ENCODE results near the gene LHX1.

Gene LHX1

GRCh38 chr17:36939052-36939801, 2.0 kb downstream of the LHX1 start:
- Histone ChIP-seq H3K4me3 (ENCODE audit: low read depth, low read length) (no peak overlapping the region), H3K36me3 (no peaks in the 10 kb centered on the region), H3K9me3 (ENCODE audit: severe bottlenecking) (peaks cover 9% of the 10 kb centered on the region), H3K27ac (no peak overlapping the region), H3K27me3 (ENCODE audit: insufficient read depth, low read depth, severe bottlenecking) (peaks cover 96% of the 10 kb centered on the region)
- DNase-seq = no peak
- TF ChIP-seq, protein P1, sequence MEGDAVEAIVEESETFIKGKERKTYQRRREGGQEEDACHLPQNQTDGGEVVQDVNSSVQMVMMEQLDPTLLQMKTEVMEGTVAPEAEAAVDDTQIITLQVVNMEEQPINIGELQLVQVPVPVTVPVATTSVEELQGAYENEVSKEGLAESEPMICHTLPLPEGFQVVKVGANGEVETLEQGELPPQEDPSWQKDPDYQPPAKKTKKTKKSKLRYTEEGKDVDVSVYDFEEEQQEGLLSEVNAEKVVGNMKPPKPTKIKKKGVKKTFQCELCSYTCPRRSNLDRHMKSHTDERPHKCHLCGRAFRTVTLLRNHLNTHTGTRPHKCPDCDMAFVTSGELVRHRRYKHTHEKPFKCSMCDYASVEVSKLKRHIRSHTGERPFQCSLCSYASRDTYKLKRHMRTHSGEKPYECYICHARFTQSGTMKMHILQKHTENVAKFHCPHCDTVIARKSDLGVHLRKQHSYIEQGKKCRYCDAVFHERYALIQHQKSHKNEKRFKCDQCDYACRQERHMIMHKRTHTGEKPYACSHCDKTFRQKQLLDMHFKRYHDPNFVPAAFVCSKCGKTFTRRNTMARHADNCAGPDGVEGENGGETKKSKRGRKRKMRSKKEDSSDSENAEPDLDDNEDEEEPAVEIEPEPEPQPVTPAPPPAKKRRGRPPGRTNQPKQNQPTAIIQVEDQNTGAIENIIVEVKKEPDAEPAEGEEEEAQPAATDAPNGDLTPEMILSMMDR (IDR thresholded peaks at IDR 0.05; ENCODE audit: low read depth, low read length) = no peak

DNA sequence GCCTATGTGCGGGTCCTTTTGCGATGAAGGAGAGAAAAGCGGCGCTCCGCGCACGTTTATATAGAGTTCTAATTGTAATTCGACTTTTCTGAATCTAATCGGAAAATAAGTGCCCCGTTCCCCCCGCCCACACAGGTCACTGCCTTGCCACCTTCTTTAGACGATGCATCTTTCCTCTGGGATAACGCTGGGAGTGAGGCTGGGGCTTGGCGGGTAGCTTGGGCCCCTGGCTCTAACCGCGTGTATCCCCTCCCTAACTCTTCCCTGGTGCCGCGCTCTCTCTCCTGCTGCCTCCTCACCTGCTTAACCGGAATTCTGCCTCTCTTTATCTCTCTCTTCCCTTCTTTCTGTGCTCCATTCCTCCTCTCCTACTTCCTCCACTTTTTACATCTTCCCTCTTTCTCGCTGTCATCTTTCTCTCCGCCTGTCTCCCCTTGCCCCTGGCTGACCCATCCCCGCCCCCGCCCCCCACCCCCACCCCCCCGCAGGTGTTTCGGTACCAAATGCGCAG, 2.6 kb downstream of the LHX1 start:
- peaks cover 9% of the 10 kb centered on the region for H3K9me3 ChIP-seq (ENCODE audit: severe bottlenecking)
- no peak for DNase-seq
- TF ChIP-seq, protein P1 (IDR thresholded peaks at IDR 0.05; ENCODE audit: low read depth, low read length) = no peak
- H3K27ac ChIP-seq = no peak overlapping the region
- H3K27me3 ChIP-seq (ENCODE audit: insufficient read depth, low read depth, severe bottlenecking) = peaks cover 96% of the 10 kb centered on the region
- H3K4me3 ChIP-seq (ENCODE audit: low read depth, low read length) = no peak overlapping the region
- no peaks in the 10 kb centered on the region for H3K36me3 ChIP-seq

DNA sequence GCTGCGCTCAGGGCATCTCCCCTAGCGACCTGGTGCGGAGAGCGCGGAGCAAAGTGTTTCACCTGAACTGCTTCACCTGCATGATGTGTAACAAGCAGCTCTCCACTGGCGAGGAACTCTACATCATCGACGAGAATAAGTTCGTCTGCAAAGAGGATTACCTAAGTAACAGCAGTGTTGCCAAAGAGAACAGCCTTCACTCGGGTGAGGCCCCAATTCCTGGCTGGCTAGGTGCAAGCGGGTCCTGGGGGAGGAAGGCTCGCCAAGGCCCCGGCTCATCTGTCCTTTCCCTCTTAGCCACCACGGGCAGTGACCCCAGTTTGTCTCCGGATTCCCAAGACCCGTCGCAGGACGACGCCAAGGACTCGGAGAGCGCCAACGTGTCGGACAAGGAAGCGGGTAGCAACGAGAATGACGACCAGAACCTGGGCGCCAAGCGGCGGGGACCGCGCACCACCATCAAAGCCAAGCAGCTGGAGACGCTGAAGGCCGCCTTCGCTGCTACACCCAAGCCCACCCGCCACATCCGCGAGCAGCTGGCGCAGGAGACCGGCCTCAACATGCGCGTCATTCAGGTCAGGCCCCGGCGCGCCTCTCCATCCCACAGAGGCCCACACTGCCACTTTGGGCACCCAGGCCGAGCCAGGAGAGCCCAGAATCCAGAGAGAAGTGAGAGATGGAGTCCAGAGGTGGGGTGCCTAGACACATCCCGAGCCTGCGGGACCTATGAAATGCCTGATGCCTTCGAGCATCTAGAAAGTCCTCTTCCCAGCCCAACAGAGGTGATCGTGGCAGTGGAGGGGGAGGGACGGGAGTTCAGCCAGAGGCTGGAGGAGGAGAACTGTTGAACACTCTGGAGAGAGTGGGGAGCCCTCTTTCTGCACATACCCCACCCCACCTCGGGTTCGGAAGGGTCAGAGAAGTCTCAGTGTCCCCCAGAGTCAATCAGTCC, 3.3 kb downstream of the LHX1 start:
- TF ChIP-seq, protein P1 (IDR thresholded peaks at IDR 0.05; ENCODE audit: low read depth, low read length) = no peak
- no peaks in the 10 kb centered on the region for H3K36me3 ChIP-seq
- no peak overlapping the region for H3K27ac ChIP-seq
- no peak for DNase-seq
- H3K4me3 ChIP-seq (ENCODE audit: low read depth, low read length) = no peak overlapping the region
- peaks cover 96% of the 10 kb centered on the region for H3K27me3 ChIP-seq (ENCODE audit: insufficient read depth, low read depth, severe bottlenecking)
- H3K9me3 ChIP-seq (ENCODE audit: severe bottlenecking) = peaks cover 9% of the 10 kb centered on the region

DNA sequence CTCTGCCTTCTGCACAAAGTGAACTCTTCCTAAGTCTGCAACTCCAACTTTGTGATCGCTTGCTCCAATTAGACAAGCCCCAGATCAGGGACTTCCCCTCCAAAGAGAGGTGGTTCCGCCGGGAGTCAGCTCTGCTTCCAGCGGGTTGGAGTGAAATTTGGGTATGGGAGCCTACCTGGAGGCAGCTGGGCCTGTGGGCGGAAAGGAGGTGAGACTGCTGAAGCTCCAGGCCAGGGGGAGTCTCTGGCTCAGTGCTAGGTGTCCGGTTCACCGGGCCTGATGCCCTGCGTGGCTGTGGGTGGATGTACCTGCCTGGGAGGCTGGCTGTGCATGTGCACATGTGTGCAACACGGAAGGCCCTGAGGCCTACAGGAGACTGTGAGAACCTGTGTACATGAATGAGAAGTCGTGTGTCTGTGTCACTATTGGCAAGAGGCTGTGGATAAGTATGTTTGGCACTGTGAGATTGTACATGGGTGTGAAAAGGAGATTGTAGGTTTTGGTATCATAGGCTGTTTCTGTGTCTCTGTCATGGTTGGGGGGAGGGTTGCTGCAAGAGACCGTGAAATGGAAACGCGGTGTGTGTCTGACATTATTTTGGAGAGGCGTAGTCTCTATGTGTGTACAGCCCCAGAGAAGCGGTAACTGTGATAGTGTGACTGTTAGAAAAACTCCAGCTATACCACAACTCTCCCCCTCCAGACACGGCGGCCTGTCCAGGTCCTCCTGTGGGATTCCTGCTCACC, 4.2 kb downstream of the LHX1 start:
- TF ChIP-seq, protein P1 (IDR thresholded peaks at IDR 0.05; ENCODE audit: low read depth, low read length) = no peak
- no peaks in the 10 kb centered on the region for H3K36me3 ChIP-seq
- H3K27me3 ChIP-seq (ENCODE audit: insufficient read depth, low read depth, severe bottlenecking) = peaks cover 96% of the 10 kb centered on the region
- H3K4me3 ChIP-seq (ENCODE audit: low read depth, low read length) = no peak overlapping the region
- H3K27ac ChIP-seq = no peak overlapping the region
- H3K9me3 ChIP-seq (ENCODE audit: severe bottlenecking) = peaks cover 9% of the 10 kb centered on the region
- DNase-seq = no peak

DNA sequence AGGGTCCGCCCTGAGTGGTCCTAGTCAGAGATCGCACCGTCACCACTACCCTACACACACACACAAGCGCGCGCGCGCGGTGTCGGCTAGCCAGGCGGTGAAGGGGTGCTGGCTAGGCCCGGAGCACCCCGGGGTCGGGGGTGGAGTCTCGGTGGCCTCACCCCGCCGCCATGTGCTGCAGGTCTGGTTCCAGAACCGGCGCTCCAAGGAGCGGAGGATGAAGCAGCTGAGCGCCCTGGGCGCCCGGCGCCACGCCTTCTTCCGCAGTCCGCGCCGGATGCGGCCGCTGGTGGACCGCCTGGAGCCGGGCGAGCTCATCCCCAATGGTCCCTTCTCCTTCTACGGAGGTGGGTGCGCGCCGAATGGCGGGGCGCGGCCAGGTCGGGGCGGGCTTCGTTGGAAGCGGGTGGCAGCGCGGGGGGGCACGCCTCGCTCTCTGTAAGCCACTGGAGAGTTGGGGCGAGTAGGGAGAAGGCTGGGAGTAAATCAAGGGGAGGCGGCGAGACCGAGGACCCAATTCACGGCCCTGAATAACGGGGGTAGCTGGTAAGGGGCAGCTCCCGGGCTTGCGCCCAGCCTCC, 4.8 kb downstream of the LHX1 start:
- Histone ChIP-seq H3K27ac (no peak overlapping the region), H3K36me3 (no peaks in the 10 kb centered on the region), H3K9me3 (ENCODE audit: severe bottlenecking) (peaks cover 9% of the 10 kb centered on the region), H3K27me3 (ENCODE audit: insufficient read depth, low read depth, severe bottlenecking) (peaks cover 95% of the 10 kb centered on the region), H3K4me3 (ENCODE audit: low read depth, low read length) (peak overlapping the region; percentile 20)
- DNase-seq = no peak
- TF ChIP-seq, protein P1 (IDR thresholded peaks at IDR 0.05; ENCODE audit: low read depth, low read length) = no peak

All from WERI-Rb-1 (cell line).